D721Med (cell line): ENCODE data around the gene SCAF11.
A peak's percentile ranks its signal among the peaks of the same experiment; 100 is the strongest.
"Not testable (repeated sequence)": the region's sequence is repeated elsewhere in the genome, so short reads cannot be mapped to it uniquely, and the experiment has no call there.

Experiments
- DNase-seq: peaks from one replicate; pipeline ENCODE4 v3.0.0; 2011; ENCODE audit warnings: low spot score; ENCODE audit not compliant: insufficient read length
- FAIRE-seq: peaks from 2 replicates; lab custom pipeline; 2011; peaks lifted over from hg19 to GRCh38; lab: Jason Lieb, UNC
- TF ChIP-seq, protein P1 (sequence below): IDR thresholded peaks from 2 replicates; pipeline ENCODE4 v1.5.1; 2012; ENCODE audit warnings: mild to moderate bottlenecking, control low read depth; ENCODE audit not compliant: insufficient read depth; ENCODE audit errors: missing control alignments

SCAF11 gene, protein sequence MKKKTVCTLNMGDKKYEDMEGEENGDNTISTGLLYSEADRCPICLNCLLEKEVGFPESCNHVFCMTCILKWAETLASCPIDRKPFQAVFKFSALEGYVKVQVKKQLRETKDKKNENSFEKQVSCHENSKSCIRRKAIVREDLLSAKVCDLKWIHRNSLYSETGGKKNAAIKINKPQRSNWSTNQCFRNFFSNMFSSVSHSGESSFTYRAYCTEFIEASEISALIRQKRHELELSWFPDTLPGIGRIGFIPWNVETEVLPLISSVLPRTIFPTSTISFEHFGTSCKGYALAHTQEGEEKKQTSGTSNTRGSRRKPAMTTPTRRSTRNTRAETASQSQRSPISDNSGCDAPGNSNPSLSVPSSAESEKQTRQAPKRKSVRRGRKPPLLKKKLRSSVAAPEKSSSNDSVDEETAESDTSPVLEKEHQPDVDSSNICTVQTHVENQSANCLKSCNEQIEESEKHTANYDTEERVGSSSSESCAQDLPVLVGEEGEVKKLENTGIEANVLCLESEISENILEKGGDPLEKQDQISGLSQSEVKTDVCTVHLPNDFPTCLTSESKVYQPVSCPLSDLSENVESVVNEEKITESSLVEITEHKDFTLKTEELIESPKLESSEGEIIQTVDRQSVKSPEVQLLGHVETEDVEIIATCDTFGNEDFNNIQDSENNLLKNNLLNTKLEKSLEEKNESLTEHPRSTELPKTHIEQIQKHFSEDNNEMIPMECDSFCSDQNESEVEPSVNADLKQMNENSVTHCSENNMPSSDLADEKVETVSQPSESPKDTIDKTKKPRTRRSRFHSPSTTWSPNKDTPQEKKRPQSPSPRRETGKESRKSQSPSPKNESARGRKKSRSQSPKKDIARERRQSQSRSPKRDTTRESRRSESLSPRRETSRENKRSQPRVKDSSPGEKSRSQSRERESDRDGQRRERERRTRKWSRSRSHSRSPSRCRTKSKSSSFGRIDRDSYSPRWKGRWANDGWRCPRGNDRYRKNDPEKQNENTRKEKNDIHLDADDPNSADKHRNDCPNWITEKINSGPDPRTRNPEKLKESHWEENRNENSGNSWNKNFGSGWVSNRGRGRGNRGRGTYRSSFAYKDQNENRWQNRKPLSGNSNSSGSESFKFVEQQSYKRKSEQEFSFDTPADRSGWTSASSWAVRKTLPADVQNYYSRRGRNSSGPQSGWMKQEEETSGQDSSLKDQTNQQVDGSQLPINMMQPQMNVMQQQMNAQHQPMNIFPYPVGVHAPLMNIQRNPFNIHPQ (N-terminal part only)

DNA sequence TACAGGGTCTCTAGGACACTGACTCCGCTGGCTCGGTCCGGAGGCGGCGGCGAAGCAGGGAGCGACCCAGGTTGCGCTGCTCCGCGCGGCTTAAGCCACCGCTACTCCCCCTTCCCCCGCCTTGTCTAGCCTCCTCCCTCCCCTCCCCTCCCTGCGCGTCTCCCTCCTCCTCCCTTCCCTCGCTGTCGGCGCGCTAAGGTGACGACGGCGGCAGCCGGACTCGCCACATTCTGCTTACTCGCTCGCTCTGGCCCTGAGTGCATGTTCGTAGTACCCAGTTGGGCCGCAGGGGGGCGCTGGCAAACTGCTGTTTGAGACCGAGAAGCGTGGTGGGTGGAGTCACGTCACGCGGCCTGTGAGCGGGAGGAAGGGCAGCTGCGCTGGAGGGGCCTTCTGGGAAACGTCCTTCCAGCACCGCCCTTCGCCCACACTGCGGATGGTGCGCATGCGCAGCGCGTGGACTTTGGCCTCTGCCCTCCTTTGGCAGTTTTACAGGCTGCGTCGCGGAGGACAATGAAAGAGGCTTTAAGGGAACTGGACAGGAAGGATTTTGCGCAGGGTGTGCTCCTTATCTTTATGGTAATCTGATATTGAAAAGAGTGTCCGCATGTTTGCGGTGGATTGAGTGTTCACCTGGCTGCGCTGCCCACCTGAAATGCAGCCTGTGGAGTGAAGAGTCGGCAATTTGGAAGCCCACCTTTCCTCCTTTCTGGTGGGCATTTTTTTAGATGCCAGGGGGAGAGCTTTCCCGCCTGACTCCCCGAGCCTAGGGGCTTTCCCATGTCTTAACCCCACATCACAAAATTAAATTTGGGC, at the start of gene SCAF11:
SCAF11 (minus strand) TSS at position 107 of the 816 bp plus-strand sequence. CDS start 26,407 bp downstream, outside the sequence.
- TF ChIP-seq, protein P1, sequence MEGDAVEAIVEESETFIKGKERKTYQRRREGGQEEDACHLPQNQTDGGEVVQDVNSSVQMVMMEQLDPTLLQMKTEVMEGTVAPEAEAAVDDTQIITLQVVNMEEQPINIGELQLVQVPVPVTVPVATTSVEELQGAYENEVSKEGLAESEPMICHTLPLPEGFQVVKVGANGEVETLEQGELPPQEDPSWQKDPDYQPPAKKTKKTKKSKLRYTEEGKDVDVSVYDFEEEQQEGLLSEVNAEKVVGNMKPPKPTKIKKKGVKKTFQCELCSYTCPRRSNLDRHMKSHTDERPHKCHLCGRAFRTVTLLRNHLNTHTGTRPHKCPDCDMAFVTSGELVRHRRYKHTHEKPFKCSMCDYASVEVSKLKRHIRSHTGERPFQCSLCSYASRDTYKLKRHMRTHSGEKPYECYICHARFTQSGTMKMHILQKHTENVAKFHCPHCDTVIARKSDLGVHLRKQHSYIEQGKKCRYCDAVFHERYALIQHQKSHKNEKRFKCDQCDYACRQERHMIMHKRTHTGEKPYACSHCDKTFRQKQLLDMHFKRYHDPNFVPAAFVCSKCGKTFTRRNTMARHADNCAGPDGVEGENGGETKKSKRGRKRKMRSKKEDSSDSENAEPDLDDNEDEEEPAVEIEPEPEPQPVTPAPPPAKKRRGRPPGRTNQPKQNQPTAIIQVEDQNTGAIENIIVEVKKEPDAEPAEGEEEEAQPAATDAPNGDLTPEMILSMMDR = peak; percentile 94
- DNase-seq (peak; percentile 53), FAIRE-seq (no peak)

DNA sequence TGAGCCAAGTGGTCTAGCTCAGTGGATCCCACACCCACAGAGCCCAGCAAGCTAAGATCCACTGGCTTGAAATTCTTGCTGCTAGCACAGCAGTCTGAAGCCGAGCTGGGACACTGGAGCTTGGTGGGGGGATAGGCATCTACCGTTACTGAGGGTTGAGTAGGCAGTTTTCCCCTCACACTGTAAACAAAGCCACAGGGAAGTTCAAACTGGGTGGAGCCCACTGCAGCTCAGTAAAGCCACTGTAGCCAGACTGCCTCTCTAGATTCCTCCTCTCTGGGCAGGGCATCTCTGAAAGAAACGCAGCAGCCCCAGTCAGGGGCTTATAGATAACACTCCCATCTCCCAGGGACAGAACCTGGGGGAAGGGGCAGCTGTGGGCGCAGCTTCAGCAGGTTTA, 46.7 kb upstream of the SCAF11 start:
- DNase-seq, FAIRE-seq: not testable (repeated sequence)

DNA sequence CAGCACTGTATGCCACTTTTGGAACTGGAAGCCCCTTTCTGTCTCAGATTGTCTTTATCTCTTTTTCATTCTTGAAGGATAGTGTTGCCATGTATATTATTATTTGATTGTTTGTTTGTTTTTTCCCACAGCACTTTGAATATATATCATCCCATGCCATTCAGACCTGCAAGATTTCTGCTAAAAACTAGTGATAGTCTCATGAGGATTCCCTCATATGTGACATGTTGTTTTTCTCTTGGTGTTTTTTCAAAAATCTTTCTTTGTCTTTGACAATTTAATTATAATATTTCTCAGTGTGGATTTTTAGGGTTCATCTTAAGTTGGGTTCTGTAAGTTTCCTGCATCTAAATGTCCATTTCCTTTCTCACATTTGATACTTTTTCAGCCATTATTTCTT, 36.8 kb upstream of the SCAF11 start:
- TF ChIP-seq, protein P1 = no peak
- DNase-seq (no peak), FAIRE-seq (no peak)

DNA sequence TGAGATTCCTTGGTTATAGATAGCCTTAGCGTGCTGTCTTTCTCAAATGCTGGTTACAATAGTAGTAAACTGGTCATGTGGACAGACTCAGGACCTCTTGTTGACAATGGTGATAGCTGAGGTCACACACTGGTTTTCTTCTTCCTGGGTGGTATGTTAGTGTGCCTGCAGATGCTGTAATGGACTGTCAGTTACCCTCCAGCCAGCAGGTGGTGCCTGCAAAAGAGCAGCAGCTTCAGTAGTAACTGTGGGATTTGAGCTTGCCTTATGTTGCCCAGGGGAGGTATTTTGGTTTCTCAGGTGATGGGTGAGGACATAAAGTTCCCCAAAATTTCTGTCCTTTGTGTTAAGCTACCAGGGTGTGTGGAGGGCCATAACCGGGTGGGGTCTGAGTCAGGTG, 33.7 kb upstream of the SCAF11 start:
- TF ChIP-seq, protein P1 = no peak
- FAIRE-seq (no peak), DNase-seq (no peak)

DNA sequence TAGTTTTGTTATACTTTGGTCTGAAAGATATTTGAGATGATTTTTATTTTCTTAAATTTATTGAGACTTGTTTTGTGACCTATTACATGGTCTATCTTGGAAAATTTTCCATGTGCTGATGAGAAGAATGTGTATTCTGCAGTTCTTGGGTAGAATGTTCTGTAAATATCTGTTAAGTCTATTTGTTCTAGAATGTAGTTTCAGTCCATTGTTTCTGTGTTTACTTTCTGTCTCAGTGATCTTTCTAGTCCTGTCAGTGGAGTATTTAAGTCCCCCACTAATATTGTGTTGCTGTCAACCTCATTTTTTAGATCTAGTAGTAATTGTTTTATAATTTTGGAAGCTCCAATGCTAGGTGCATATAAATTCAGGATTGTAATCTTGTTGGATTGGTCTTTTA, 30.4 kb upstream of the SCAF11 start:
- no peak for FAIRE-seq
- DNase-seq = no peak
- TF ChIP-seq, protein P1 = no peak

DNA sequence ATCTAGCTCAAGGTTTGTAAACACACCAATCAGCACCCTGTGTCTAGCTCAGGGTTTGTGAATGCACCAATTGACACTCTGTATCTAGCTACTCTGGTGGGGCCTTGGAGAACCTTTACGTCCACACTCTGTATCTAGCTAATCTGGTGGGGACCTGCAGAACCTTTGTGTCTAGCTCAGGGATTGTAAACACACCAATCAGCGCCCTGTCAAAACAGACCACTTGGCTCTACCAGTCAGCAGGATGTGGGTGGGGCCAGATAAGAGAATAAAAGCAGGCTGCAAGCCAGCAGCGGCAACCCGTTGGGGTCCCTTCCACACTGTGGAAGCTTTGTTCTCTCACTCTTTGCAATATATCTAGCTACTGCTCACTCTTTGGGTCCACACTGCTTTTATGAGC, 28.3 kb upstream of the SCAF11 start:
- FAIRE-seq, DNase-seq: not testable (repeated sequence)

DNA sequence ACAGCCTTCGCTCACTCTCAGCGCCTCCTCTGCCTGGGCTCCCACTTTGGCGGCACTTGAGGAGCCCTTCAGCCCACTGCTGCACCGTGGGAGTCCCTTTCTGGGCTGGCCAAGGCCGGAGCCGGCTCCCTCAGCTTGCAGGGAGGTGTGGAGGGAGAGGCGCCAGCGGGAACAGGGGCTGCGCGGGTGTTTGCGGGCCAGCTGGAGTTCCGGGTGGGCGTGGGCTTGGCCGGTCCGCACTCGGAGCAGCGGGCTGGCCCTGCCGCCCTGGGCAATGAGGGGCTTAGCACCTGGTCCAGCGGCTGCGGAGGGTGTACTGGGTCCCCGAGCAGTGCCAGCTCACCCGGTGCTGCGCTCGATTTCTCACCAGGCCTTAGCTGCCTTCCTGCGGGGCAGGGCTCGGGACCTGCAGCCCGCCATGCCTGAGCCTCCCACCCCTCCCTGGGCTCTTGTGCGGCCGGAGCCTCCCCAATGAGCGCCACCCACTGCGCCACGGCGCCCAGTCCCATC, 27.5 kb upstream of the SCAF11 start:
- DNase-seq, FAIRE-seq: not testable (repeated sequence)
